ENCODE results near the gene TMEM176A. TPM values are rescaled to one million over a fixed set of nuclear protein-coding genes. Genes with fewer than 3 reads are reported as not detected.
"Not testable (repeated sequence)": the region's sequence is repeated elsewhere in the genome, so short reads cannot be mapped to it uniquely, and the experiment has no call there.

The TMEM176A gene
- total RNA-seq, 1 donor from 2014 or later, result 30.7 TPM

DNA sequence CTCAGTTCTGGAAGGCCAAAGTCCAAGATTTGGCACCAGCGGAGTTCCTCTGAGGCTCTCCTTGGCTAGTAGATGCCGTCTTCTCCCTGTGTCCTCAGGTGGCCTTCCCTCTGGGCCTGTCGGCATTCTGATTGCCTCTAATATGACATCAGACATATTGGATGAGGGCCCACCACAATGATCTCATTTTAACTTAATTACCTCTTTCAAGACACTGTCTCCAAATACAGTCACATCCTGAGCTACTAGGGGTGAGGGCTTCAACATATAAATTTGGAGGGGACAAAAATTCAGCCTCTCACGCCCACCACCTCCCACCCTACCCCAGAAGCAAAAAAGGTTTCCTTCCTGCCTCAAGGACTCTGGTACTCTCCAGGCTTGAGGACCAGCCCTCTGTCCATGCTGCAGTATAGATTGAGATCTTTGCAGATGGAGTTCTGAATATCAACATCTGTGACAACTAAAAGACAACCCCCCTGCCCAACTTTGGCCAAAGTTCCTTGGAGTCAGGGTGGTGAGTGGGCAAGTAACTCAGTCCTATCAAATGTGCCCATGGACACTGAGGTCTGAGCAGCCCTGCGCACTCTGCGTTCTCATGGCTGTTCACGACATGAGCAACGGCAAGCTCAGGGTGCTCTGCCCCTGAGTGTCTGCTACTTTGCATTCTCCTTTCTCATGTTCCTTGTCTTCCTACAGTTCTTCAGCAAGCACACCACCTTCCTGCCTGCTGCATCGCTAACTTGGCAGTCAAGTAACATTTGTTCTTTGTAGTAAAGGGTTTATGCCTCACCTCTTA, 11.9 kb upstream of the TMEM176A start:
- DNase-seq (ENCODE audit: low spot score), result peak; percentile 64

DNA sequence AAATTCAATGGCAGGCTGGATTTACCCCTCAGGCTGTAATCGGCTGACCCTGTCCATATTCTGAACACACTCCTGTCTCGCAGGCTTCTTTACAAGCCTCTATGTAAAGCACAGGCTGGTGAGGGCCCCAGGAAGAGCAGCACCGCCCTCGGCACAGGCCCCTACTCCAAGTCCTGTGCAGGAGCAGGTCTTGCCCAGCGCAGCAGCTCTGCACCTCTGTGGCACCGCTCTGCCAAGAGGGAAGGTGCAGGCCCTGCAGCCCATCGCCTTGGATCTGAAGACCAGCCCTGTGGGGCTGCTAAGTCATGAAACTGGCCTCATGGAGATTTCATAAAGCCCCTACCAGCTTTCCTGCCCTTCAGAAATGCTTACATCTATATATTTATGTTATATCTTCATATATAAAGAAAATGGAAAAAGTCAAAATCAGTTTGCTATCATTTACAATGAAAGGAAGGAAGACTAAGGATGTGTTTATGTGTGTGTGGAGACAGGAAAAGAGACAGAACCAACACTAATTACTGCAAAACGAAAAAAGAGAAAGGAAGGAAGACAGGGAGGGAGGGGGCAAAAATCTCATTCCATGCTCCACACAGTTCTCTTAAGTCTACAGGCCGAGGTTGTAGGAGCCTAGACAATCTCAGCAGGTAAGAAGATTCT, 10.0 kb upstream of the TMEM176A start:
- no peak for DNase-seq (ENCODE audit: low spot score)

DNA sequence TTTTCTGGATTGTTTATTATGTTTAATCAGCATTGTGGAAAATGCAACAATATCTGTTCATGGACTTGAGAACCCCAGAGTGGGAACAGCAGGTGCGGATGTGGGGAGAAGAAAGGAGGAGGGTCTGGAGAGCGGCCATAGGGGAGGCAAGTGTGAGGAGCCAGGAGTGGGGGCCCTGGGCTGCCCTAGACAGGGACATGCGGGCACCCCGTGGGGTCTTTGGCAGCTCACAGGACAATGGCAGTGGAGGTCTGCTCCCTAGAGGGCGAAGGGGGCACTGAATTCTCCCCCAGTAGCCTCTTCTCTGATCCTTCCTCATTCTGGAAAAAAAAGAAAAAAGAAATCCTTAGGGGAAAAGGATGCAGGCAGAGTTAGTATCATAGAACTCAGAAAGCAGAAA, 9.3 kb upstream of the TMEM176A start:
- DNase-seq (ENCODE audit: low spot score), result no peak

DNA sequence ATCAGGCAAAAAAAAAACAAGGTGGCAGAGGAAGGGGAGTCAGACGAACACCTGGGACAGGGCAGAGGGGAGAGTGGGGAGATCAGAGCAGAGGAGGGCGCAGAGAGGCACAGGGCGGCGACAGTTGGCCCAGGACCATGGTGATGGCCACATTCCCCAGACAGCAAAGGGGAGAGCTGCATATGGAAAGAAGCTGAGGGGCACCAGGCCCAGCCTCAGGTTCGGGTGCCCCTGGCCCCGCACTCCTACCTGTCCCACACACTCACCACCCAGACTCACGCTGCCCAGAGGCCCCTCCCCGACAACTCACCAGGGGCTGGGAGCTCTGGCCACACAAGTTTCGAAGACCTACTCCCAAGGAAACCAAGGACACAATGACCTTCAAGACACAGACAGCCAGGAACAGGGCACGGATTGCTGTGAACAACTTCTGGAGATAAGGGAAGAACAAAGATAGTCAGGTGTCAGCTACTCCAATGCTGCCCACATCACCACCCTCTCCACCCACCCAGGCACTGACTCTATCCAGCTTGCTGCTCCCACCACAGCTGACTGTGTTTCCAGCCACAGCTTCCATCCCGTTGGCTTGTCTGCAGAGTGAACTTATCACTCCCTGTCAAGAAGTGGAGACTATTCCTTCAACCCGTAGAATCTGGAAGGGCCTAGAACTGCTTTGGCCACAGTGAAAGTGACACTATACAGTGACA, 8.7 kb upstream of the TMEM176A start:
- no peak for DNase-seq (ENCODE audit: low spot score)

DNA sequence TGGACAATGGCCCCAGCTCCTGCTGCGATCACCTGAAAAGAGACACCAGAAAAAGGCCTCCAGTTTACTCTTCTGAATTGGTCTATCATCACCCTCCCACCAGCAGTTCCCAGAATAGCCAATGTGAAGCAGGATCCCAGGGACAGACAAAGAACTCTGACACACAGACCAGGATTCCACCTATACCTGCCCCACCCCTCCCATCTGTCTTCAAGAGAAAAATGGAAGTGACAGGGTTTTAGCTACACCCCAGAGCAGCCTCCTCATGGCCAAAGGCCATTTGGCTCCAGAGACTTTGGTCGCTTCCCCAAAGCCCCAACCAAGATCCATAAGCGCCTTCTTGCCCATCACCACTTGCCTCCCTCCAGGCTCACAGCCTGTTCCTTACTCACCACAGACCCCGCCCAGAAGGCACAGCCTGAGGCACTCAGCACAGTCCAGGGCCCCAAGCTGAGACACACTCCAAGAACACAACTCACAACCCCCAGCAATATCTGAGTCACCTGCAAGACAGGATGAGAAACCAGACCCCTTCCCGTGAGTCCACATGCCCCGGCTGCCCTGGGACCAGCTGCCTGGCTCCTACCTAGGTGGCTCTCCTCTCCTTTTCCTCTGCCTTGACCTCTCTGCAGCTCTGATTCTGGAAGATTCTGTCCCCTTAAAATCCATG, 6.9 kb upstream of the TMEM176A start:
- no peak for DNase-seq (ENCODE audit: low spot score)

DNA sequence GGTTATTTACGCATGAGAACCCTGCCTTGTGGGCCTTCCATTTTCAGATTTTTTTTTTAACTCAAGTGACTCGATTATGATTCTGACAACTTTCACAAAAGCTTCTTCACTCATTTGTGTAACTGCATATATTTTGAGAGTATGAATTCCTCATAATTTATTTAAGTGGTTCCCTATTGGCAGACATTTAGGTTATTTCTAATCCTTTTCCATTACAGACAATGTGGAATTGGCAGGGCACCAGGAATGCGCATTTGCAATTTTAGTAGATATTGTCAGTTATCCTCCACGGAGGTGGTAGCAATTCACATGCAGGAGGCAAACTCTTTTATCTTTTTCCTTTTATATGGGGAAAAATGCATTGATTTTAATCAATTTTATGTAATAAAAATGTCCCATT, 2.9 kb upstream of the TMEM176A start:
- DNase-seq (ENCODE audit: low spot score), result no peak

DNA sequence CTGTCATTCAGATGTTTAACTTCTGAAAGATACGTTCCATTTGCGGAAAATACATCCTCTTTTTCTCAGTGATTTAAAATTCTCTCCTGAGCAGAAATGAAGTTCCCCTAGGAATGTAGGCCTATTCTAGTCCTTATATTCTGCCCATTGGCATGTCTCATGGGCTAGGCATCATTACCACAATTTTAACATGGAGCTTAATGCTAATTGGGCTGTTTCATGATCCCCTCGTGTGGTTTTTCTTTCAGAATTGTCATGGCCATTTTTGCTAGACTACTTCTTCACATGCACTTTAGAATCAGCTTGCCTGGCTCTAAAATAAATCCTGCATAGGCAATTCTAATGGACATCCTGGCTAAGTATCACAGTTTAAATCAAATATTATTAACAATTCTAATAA, 1.4 kb upstream of the TMEM176A start:
- no peak for DNase-seq (ENCODE audit: low spot score)

DNA sequence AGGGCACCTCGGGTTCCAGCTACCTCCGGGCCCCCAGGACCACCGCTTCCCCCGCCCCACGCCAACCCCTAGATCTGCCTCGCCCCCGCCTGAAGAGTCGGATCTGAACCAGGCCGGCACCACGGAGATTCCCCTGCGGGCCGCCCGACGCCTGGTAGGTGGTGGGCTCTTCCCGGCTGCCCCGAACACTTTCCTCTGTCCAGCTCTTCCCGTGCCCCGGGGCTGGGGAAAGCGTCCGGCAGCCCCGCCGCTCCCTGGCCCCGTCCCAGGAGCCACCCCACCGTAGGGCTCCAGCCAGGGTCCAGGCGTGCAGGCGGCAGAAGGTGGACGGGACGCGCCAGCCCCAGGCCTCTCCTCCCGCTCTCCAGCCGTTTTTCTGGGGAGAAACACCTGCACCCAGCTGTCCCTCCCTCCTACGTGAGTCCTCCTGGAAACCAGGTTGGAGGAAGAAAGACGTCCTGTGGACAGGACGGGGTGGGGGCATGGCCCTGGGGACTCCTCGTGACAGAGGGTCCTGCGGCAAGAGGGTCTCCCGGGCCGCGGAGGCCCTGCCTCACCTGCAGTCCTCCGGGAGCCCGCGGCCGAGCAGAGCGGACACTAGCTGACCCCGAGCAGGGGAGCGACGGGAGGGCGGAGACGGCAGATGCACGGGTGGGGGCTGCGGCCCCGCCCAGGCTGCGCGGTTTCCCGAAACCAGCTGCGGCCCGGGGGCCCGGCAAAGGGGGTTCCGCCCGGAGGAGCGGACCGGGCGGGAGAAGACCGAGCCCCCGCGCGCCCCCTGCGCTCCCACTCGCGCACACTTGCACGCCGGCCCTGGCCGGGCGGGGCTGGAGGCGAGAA, 608 bp upstream of the TMEM176A start, which contains the start of gene TMEM176B:
Gene TMEM176B, minus strand, starts transcription at position 624 of the 840 bp plus-strand sequence. CDS start 3,795 bp downstream, outside the sequence.
- peak; percentile 66 for DNase-seq (ENCODE audit: low spot score)

DNA sequence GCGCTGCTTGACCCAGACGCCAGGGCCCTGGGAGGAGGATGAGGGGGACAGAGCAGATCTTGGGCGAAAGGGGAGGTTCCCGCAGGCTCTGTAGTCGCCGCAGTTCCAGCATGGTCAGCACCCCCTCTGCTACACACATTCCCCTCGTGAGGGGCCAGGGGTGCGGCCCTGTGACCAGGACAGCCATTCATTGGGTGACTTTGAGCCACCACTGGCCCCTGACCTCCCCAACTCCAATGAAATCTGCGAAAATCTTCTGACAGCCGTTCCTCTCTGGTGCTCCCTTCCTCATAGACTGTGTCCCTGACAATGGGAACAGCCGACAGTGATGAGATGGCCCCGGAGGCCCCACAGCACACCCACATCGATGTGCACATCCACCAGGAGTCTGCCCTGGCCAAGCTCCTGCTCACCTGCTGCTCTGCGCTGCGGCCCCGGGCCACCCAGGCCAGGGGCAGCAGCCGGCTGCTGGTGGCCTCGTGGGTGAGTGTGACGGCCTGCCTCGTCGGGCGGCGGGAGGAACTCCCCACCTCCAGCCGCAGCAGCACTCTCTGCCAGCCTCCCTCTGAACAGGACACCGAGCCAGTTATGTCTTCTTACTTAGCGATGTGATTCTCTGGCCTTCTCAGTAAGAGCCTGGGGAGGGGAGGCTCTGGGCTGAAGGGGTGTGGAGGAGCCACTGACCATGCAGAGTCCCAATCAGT, 825 bp downstream of the TMEM176A start:
- DNase-seq (ENCODE audit: low spot score), result no peak

DNA sequence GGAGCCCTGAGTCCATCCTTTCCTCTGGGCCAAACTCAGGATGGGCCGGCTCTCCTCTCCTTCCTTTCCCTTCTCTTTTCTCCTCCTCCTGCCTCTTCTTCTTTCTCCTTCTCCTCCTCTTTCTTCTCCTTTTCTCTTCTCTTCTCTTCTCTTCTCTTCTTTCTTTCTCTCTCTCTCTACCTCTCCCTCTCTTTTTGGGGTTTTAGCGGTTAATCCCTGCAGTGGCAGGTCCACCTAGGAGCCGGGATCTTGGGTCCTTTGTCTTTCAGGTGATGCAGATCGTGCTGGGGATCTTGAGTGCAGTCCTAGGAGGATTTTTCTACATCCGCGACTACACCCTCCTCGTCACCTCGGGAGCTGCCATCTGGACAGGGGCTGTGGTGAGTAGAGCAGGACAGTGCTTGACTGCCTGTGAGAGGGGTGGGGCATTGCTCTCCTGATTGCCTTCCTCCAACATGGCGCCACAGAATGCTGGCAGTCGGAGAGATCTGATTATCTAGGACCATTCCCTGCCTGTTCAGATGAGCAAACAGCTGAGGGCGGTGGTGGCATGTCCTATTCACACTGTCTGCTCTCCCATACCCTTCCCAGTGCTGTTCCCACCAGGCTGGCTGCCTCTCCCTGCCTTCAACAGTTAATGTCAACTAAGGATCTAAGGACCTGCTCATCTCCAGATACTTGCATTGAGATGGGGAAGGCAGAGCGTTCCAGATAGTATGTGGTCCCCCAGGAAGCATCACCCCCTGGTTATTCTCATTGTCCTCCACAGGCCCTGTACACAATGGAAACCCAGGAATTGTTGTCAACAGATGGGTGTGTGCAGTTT, 1.6 kb downstream of the TMEM176A start:
- no peak for DNase-seq (ENCODE audit: low spot score)

DNA sequence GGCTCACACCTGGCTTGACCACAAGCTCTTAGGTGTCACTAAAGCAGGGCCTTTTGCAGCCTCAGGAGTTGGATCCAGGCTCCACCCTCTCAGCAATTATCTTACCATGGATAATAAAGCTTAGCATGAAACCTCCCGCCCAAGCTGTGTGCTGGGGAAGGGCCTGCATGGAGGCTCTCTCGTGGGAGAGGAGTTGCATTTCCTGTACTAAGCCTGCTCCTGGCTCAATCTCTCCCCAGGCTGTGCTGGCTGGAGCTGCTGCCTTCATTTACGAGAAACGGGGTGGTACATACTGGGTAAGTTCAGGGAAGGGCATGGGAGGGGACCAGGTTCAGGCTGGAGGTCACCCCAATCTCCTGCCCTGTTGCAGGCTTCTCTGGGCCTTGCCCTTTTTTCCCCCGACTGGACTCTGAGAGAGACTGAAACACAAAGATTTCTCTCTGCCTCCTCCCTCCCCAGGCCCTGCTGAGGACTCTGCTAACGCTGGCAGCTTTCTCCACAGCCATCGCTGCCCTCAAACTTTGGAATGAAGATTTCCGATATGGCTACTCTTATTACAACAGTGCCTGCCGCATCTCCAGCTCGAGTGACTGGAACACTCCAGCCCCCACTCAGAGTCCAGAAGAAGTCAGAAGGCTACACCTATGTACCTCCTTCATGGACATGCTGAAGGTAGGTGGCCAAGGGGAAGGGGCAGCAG, 2.7 kb downstream of the TMEM176A start:
- DNase-seq (ENCODE audit: low spot score), result no peak

DNA sequence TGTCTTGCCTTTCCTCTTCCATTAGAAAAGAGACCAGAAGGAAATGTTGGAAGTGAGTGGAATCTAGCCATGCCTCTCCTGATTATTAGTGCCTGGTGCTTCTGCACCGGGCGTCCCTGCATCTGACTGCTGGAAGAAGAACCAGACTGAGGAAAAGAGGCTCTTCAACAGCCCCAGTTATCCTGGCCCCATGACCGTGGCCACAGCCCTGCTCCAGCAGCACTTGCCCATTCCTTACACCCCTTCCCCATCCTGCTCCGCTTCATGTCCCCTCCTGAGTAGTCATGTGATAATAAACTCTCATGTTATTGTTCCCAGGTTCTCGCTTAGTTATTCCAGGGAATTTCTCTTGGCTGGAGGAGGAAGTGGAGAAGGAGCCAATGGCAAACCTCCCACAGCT, 4.2 kb downstream of the TMEM176A start:
- no peak for DNase-seq (ENCODE audit: low spot score)

DNA sequence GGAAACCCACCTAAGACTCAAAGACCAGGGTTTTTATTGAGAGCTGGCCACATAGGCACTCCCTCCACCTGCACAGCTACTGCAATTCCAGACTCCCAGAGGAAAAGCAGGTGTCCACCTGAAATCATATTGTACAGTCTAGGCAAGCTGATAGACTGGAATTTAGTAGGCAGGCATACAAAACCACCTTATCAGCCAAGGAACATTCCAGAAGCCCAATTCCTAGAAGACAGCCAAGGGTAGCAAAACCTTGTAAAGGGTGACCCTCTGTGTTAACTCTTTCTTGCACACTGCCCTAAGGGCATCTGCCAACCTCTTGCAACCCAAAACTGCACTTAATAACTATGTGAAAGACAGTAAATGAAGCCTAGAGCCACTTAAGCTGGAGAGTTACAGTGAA, 5.3 kb downstream of the TMEM176A start:
- DNase-seq (ENCODE audit: low spot score), result no peak

DNA sequence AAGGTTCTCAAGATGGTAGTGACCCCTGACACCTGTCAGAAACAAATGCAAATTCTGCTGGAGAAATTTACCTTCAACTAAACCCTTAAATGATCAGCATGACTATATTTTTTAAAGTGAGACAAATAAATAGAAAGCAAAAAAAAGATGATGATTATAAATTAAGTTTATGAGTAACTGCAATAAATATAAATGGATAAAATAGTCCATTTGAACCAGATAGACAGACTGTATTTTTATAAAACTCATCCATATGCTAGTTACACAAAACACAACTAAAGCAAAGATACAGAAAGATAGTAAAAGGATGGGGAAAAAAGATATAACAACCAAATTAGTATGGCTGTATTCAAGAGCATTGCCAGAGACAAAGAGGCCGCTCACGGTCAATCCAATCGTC, 5.9 kb downstream of the TMEM176A start:
- DNase-seq (ENCODE audit: low spot score), result no peak

DNA sequence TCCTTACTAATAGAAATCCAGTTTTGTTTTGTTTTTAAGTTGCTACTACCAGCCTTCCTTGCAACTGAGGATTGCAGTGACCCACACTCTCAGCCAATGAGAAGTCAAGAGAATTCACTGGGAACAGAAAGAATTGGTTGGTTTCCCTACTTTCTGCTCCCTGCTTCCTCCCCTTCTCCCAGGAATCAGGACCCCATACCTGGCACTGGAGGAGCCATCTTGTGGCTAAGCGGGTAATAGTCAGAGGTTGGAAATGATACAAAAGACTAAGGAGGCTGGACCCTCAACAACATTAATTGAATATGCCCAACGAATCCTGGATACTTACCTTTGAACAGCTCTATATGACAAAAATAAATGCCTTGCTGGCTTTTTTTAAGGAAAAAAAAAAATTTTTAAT, 6.3 kb downstream of the TMEM176A start:
- no peak for DNase-seq (ENCODE audit: low spot score)

DNA sequence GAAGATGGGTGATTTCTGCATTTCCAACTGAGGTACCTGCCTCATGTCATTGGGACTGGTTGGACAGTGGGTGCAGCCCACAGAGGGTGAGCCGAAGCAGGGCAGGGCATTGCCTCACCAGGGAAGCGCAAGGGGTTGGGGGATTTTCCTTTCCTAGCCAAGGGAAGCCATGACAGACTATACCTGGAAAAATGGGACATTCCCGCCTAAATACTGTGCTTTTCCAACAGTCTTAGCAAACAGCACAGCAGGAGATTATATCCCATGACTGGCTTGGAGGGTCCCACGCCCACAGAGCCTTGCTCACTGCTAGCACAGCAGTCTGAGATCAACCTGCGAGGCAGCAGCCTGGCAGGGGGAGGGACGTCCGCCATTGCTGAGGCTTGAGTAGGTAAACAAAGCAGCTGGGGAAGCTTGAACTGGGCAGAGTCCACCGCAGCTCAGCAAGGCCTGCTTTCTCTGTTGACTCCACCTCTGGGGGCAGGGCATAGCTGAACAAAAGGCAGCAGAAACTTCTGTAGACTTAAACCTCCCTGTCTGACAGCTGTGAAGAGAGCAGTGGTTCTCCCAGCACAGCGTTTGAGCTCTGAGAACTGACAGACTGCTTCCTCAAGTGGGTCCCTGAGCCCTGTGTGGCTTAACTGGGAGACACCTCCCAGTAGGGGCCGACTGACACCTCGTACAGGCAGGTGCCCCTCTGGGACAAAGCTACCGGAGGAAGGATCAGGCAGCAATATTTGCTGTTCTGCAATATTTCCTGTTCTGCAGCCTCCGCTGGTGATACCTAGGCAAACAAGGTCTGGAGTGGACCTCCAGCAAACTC, 7.3 kb downstream of the TMEM176A start:
- not testable (repeated sequence) for DNase-seq (ENCODE audit: low spot score)

DNA sequence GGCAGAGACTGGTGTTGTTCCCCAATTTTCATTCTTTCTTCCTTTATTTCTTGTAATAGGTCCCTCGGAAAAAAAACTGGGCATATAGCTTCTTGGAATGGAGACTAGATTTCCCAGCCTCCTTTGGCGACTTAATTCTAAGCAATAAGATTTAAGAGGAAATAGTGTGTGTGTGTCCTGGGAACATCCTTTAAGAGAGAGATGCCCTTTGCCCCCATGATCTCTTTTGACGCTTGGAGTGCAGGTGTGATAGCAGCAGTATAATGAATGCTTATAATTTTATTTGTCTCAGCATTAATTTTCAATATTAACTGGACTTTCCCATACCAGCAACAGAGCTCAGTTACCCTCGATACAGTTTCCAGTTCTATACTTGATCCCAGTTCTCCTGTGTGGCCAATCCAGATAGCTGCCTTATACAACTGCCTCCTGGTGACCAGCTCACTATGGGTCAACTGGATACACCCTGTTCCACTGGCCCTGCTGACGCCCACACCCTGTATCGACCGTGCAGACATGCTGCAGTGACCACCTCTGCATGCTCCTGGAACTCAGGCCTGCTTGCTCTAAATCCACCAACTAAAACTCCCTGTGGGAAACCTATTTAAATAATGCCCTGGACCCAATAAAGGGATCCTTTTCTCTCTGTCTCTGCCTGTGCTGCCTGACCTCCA, 13.9 kb downstream of the TMEM176A start:
- no peak for DNase-seq (ENCODE audit: low spot score)

DNA sequence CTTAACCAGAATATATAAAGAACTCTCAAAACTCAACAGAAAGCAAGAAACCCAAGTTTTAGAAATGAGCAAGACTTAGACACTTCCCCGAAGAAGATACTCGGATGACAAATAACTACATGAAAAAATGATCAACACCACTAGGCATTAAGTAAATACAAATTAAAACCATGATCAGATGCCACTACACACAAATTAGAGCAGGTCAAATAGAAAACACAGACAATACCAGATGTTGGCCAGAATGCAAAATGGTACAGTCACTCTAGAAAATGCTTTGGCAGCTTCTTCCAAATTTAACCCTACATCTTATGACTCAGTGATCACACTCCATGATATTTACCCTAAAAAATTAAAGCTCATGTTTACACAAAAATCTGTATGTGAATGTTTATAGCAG, 18.4 kb downstream of the TMEM176A start:
- DNase-seq (ENCODE audit: low spot score), result no peak

Measured in ureter (tissue), 1 donor.